Smooth muscle cell (in vitro differentiated cells): ENCODE results near the gene GOLPH3. TPM values are rescaled to one million over a fixed set of nuclear protein-coding genes. Genes with fewer than 3 reads are reported as not detected.

Experiments used
- DNase-seq: peaks from one replicate; lab custom pipeline; 2025; ENCODE audit not compliant: unreplicated experiment; lab: John Stamatoyannopoulos, UW
- H2AFZ ChIP-seq: fragments of 200-600 bp; sonication (generic); 2 replicates; pipeline ENCODE4 v1.6.0; 2016; ENCODE audit warnings: antibody characterized with exemption, low read depth, mild to moderate bottlenecking
- H3F3A ChIP-seq: fragments of 200-600 bp; sonication (generic); 2 replicates; pipeline ENCODE4 v1.6.0; 2017; ENCODE audit warnings: antibody characterized with exemption, low read depth
- H3K27ac ChIP-seq: fragments of 200-600 bp; sonication (generic); 2 replicates; pipeline ENCODE4 v1.5.1; 2016; ENCODE audit warnings: low read depth, mild to moderate bottlenecking
- H3K27me3 ChIP-seq: fragments of 200-600 bp; sonication (generic); 2 replicates; pipeline ENCODE4 v1.6.1; 2016; ENCODE audit warnings: low read depth, mild to moderate bottlenecking
- H3K36me3 ChIP-seq: fragments of 200-600 bp; sonication (generic); 2 replicates; pipeline ENCODE4 v1.5.1; 2016; ENCODE audit warnings: low read depth
- H3K4me1 ChIP-seq: fragments of 200-600 bp; sonication (generic); 2 replicates; pipeline ENCODE4 v1.5.1; 2016; ENCODE audit warnings: low read depth
- H3K4me2 ChIP-seq: fragments of 200-600 bp; sonication (generic); 2 replicates; pipeline ENCODE4 v1.6.0; 2016; ENCODE audit warnings: mild to moderate bottlenecking
- H3K4me3 ChIP-seq: fragments of 200-600 bp; sonication (generic); 2 replicates; pipeline ENCODE4 v1.5.1; 2016; ENCODE audit warnings: mild to moderate bottlenecking
- H3K79me2 ChIP-seq: fragments of 200-600 bp; sonication (generic); 2 replicates; pipeline ENCODE4 v1.6.0; 2016; ENCODE audit warnings: low read depth, mild to moderate bottlenecking
- H3K9ac ChIP-seq: fragments of 200-600 bp; sonication (generic); 2 replicates; pipeline ENCODE4 v1.6.0; 2016; ENCODE audit warnings: low read depth
- H3K9me3 ChIP-seq: fragments of 200-600 bp; sonication (generic); replicated peaks from 2 replicates; pipeline ENCODE4 v1.5.1; 2016; ENCODE audit warnings: low read depth
- H4K20me1 ChIP-seq: fragments of 200-600 bp; sonication (generic); 2 replicates; pipeline ENCODE4 v1.6.0; 2016; ENCODE audit warnings: low read depth
- WGBS: methylation state at CpG from one replicate; pipeline ENCODE4 v1.1.7; 2016; ENCODE audit warnings: low lambda C conversion rate; 5-methylcytosine and 5-hydroxymethylcytosine counted together
- polyA plus RNA-seq: library from polyadenylated mRNA; unstranded; fragments of >200 nt; fragmentation: Nextera tagmentation; extraction: Ambion mirVana; gene quantifications from 2 replicates; pipeline ENCODE4 v1.2.1, GENCODE V29; 2016
- total RNA-seq: library from RNA; depleted of rRNA; stranded (reverse); fragments of >200 nt; gene quantifications from 2 replicates; pipeline ENCODE4 v1.2.3, GENCODE V29; 2014
- TF ChIP-seq, protein P1 (sequence below): fragments of 200-600 bp; sonication (generic); IDR thresholded peaks from 2 replicates; pipeline ENCODE4 v1.5.1; 2017; ENCODE audit warnings: borderline replicate concordance, mild to moderate bottlenecking, antibody characterized with exemption; ENCODE audit not compliant: insufficient read depth, poor library complexity, severe bottlenecking

GOLPH3 gene
- total and polyA plus RNA-seq, 2 experiments from 2014 or later = 95.3 to 108 TPM

- H3K27me3 ChIP-seq = no peaks in the 10 kb centered on the region
- TF ChIP-seq, protein P1, sequence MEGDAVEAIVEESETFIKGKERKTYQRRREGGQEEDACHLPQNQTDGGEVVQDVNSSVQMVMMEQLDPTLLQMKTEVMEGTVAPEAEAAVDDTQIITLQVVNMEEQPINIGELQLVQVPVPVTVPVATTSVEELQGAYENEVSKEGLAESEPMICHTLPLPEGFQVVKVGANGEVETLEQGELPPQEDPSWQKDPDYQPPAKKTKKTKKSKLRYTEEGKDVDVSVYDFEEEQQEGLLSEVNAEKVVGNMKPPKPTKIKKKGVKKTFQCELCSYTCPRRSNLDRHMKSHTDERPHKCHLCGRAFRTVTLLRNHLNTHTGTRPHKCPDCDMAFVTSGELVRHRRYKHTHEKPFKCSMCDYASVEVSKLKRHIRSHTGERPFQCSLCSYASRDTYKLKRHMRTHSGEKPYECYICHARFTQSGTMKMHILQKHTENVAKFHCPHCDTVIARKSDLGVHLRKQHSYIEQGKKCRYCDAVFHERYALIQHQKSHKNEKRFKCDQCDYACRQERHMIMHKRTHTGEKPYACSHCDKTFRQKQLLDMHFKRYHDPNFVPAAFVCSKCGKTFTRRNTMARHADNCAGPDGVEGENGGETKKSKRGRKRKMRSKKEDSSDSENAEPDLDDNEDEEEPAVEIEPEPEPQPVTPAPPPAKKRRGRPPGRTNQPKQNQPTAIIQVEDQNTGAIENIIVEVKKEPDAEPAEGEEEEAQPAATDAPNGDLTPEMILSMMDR = no peak
- no peak overlapping the region for H3K4me3 ChIP-seq
- peaks cover 97% of the 10 kb centered on the region for H4K20me1 ChIP-seq
- peaks cover 100% of the 10 kb centered on the region for H3K79me2 ChIP-seq
- DNase-seq = no peak
- H3K36me3 ChIP-seq = no peaks in the 10 kb centered on the region
- H2AFZ ChIP-seq = no peak overlapping the region
- H3K4me2 ChIP-seq = no peak overlapping the region
- no peaks in the 10 kb centered on the region for H3K9me3 ChIP-seq
- H3F3A ChIP-seq = peaks cover 4% of the 10 kb centered on the region
- H3K4me1 ChIP-seq = peaks cover 4% of the 10 kb centered on the region
- H3K27ac ChIP-seq = peak overlapping the region; percentile 24
- 83% methylated on average over 4 of the region's 4 CpGs for WGBS
- no peak overlapping the region for H3K9ac ChIP-seq
These were observed 17.0 kb downstream of the GOLPH3 start for GRCh38 chr5:32157078-32157477.

DNA sequence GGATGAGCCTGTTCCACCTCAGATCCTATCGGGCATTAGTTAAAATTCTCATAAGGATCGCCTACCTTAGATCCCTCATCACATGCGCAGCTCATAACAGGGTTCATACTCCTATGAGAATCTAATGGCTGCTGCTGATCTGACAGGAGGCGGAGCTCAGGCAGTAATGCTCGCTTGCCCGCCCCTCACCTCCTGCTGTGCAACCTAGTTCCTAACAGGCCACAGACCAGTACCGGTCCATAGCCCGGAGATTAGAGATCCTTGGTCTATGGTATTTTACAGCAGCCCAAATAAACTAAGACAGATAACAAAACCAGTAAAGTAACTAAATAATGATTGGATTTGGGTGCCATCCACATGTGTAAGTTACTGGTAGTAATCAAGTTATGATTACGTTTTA lies 17.5 kb downstream of the GOLPH3 start:
- Histone ChIP-seq H3K4me1 (peaks cover 4% of the 10 kb centered on the region), H3K36me3 (no peaks in the 10 kb centered on the region), H2AFZ (no peak overlapping the region), H3K27me3 (no peaks in the 10 kb centered on the region), H3K79me2 (peaks cover 100% of the 10 kb centered on the region), H4K20me1 (peaks cover 97% of the 10 kb centered on the region), H3K4me2 (no peak overlapping the region), H3K27ac (no peak overlapping the region), H3F3A (peaks cover 4% of the 10 kb centered on the region), H3K9ac (no peak overlapping the region), H3K4me3 (no peak overlapping the region), H3K9me3 (no peaks in the 10 kb centered on the region)
- TF ChIP-seq, protein P1 = no peak
- no peak for DNase-seq
- 86% methylated on average over 9 of the region's 9 CpGs for WGBS

- no peak for DNase-seq
- WGBS = 89% methylated on average over 2 of the region's 2 CpGs
- TF ChIP-seq, protein P1 = no peak
These were observed 18.9 kb downstream of the GOLPH3 start for GRCh38 chr5:32155211-32155610.

DNA sequence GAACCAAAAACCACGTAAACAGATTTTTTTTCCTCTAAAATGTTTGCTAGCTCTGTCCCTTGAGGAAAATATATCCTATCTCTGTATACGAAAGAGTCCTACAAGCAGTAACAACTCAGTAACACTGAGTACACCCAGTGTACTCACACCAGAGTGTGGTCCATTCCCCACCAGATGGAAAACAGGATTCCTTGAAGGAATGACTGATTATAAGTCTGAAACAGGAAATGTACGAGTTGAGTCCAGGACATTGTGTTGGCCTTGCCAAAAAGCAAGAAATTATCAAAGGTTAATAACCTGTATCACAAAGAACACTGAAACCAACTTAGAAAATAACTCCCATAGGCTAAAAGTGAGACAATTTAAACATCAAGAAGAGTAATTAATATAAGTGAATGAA lies 20.4 kb downstream of the GOLPH3 start:
- Histone ChIP-seq H3K36me3 (no peaks in the 10 kb centered on the region), H2AFZ (no peak overlapping the region), H3K27me3 (no peaks in the 10 kb centered on the region), H3K79me2 (peaks cover 100% of the 10 kb centered on the region), H3K4me3 (no peak overlapping the region), H4K20me1 (peaks cover 99% of the 10 kb centered on the region), H3K9me3 (no peaks in the 10 kb centered on the region), H3K4me2 (no peak overlapping the region), H3K4me1 (peaks cover 4% of the 10 kb centered on the region), H3F3A (peaks cover 1% of the 10 kb centered on the region), H3K27ac (peak overlapping the region; percentile 39), H3K9ac (no peak overlapping the region)
- DNase-seq = no peak
- TF ChIP-seq, protein P1 = no peak
- WGBS = 86% methylated on average over 3 of the region's 3 CpGs

More at GRCh38 chr5:32155211-32155610, 18.9 kb downstream of the GOLPH3 start:
- H3K27ac ChIP-seq = no peak overlapping the region
- H3K4me3 ChIP-seq = no peak overlapping the region
- peaks cover 4% of the 10 kb centered on the region for H3F3A ChIP-seq
- H3K27me3 ChIP-seq = no peaks in the 10 kb centered on the region
- H3K9ac ChIP-seq = no peak overlapping the region
- peaks cover 100% of the 10 kb centered on the region for H3K79me2 ChIP-seq
- H3K4me1 ChIP-seq = peaks cover 4% of the 10 kb centered on the region
- H3K36me3 ChIP-seq = no peaks in the 10 kb centered on the region
- peaks cover 99% of the 10 kb centered on the region for H4K20me1 ChIP-seq
- no peak overlapping the region for H3K4me2 ChIP-seq
- no peak overlapping the region for H2AFZ ChIP-seq
- no peaks in the 10 kb centered on the region for H3K9me3 ChIP-seq
